GM10266 (cell line): ENCODE data around the gene PDZD7.

ENCODE experiments used
- DNase-seq: peaks from one replicate; pipeline ENCODE4 v3.0.0; 2012; ENCODE audit errors: extremely low spot score
- CTCF ChIP-seq: IDR thresholded peaks from 2 replicates; pipeline ENCODE4 v1.5.1; 2012; ENCODE audit warnings: mild to moderate bottlenecking, low read depth; ENCODE audit not compliant: control insufficient read depth, insufficient read depth; ENCODE audit errors: missing control alignments

PDZD7 gene

GRCh38 chr10:101010329-101010728 is 20.6 kb downstream of the PDZD7 start:
- TF ChIP-seq CTCF: no peak
- DNase-seq: no peak

GRCh38 chr10:101008823-101009423 is 22.0 kb downstream of the PDZD7 start:
- no peak for TF ChIP-seq CTCF
- no peak for DNase-seq

DNA sequence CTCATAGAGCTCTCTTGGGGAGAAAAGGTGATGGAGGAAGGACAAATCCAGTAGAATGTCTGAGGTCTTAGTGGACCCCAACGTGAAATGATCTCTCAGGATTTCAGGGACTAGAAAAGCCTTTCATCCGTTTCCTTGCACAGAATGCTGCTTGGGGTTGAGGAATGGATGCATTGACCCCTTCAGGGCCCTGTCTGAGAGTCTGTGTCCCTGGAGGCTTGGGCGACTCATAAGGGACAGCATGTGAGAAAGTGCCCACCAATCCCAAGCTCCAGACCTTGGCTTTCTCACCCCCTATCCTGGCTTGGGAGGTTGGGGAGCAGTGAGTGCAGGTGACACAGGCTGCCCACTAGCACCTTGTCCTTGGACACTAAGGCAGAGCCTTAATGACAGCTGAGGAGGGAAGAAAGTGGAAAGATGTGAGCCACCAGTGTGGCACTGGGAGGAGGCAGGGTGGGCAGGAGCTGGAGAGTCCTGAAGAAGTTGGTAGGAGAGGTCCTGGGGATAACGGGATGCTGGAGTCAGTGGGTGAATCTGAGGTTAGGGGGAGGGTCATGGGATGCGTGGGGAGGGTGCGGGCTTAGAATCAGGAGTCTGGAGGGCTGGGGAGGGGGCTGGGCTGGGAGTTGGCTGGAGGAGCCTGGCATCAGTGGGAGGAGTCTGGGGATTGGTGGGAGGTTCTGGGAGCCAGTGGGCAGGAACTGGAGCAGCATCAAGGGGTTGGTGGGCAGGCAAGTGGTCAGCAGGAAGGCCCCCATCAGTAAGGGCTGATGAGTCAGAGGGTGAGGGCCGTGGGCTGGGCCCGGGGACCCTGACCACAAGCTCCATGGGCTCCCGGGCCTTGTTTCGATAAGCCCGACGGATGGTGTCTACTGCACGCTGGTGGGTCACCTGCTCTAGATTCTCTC is 22.8 kb downstream of the PDZD7 start:
- no peak for DNase-seq

GRCh38 chr10:101007099-101007711 is 23.7 kb downstream of the PDZD7 start:
- no peak for TF ChIP-seq CTCF
- no peak for DNase-seq

More for the DNA sequence above, 22.8 kb downstream of the PDZD7 start:
- no peak for TF ChIP-seq CTCF

DNA sequence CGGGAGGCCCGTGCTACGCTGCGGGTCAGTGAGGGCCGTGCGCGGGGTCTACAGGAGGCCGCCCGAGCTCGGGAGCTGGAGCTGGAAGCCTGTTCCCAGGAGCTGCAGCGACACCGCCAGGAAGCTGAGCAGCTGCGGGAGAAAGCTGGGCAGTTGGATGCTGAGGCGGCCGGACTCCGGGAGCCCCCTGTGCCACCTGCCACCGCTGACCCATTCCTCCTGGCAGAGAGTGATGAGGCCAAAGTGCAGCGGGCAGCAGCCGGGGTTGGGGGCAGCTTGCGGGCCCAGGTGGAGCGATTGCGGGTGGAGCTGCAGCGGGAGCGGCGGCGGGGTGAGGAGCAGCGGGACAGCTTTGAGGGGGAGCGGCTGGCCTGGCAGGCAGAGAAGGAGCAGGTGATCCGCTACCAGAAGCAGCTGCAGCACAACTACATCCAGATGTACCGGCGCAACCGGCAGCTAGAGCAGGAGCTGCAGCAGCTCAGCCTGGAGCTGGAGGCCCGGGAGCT is 24.3 kb downstream of the PDZD7 start:
- DNase-seq: no peak
- TF ChIP-seq CTCF: no peak

- no peak for TF ChIP-seq CTCF
- no peak for DNase-seq
Measured at GRCh38 chr10:101005869-101006567, 24.9 kb downstream of the PDZD7 start.
